Stomach (tissue), 4 donors: Measurements from ENCODE around the gene NEDD9.

Experiments
- EP300 ChIP-seq: sonication (generic); formaldehyde crosslinking; IDR thresholded peaks from one replicate; pipeline ENCODE4 v1.6.1; 2017; ENCODE audit warnings: antibody characterized with exemption
- POLR2AphosphoS5 ChIP-seq, 3 donors: sonication (generic); formaldehyde crosslinking; IDR thresholded peaks; one replicate each; pipeline ENCODE4 v1.6.1; 2016; ENCODE audit warnings: antibody characterized with exemption in 3 of 3
- TF ChIP-seq, protein P1 (sequence below), 7 experiments: fragments of 450-650 bp in 4 of 7; fragments of 200-600 bp in 3 of 7; sonication (generic) in 3 of 7; IDR thresholded peaks; one replicate each; pipeline ENCODE4 v1.5.1; 2016 to 2019; ENCODE audit warnings: antibody characterized with exemption in 7 of 7, control low read depth in 2 of 7, mild to moderate bottlenecking in 1 of 7

DNA sequence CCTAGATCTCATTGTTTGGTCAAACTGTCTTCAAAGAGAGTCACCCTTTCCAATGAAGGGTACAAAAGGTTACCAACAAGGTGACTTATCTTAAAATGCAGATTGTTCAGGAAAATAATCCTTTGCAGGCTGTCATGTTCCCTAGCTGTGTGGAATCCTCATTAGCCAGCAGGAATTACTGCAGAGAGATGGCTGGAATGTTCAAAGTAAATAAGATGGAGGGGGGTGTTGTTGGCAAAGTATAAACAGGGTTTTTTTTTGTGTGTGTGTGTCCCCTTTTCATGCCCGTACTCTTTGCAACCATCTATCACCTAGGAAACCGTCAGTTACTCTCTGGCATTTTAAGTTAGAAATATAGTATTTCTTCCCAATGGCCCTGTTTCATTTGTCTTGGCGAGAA lies 6.5 kb downstream of the NEDD9 start:
- TF ChIP-seq EP300 (no peak), POLR2AphosphoS5 (IDR thresholded peaks at IDR 0.05) (no peak)
- TF ChIP-seq, protein P1, sequence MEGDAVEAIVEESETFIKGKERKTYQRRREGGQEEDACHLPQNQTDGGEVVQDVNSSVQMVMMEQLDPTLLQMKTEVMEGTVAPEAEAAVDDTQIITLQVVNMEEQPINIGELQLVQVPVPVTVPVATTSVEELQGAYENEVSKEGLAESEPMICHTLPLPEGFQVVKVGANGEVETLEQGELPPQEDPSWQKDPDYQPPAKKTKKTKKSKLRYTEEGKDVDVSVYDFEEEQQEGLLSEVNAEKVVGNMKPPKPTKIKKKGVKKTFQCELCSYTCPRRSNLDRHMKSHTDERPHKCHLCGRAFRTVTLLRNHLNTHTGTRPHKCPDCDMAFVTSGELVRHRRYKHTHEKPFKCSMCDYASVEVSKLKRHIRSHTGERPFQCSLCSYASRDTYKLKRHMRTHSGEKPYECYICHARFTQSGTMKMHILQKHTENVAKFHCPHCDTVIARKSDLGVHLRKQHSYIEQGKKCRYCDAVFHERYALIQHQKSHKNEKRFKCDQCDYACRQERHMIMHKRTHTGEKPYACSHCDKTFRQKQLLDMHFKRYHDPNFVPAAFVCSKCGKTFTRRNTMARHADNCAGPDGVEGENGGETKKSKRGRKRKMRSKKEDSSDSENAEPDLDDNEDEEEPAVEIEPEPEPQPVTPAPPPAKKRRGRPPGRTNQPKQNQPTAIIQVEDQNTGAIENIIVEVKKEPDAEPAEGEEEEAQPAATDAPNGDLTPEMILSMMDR (IDR thresholded peaks at IDR 0.05): no peak
